ENCODE data around the gene C4orf50. TPM values are rescaled to one million over a fixed set of nuclear protein-coding genes. Genes with fewer than 3 reads are reported as not detected.

C4orf50 gene
- total and polyA plus RNA-seq, 4 donors: under 0.01 to 0.17 TPM; not detected in 2

GRCh38 chr4:5930876-5931275 lies 87.4 kb downstream of the C4orf50 start:
- WGBS: 53% methylated on average over 7 of the region's 7 CpGs
- Histone ChIP-seq H3K9me3 (ENCODE audit: control insufficient read depth in 4 of 4, low read length in 3 of 4) (no peaks in the 10 kb centered on the region), H3K4me1 (ENCODE audit: control insufficient read depth in 4 of 4, insufficient read depth in 4 of 4, low read length in 3 of 4) (no peaks in the 10 kb centered on the region), H3K36me3 (ENCODE audit: control insufficient read depth in 4 of 4, insufficient read depth in 3 of 4, low read depth in 1 of 4, low read length in 3 of 4) (no peaks in the 10 kb centered on the region), H3K4me3 (ENCODE audit: low read depth in 1 of 3, low read length in 3 of 3) (no peak overlapping the region), H3K9ac (ENCODE audit: low read depth in 1 of 2, low read length in 2 of 2) (no peak overlapping the region), H3K27me3 (ENCODE audit: control insufficient read depth in 4 of 4, insufficient read depth in 4 of 4, low read length in 3 of 4) (peaks cover 0 to 8% (median 0%) of the 10 kb centered on the region in 4 donors), H3K27ac (ENCODE audit: low read depth in 1 of 2, low read length in 2 of 2) (no peak overlapping the region)
- no peak for TF ChIP-seq MAX (IDR thresholded peaks at IDR 0.05)
- TF ChIP-seq JUND (IDR thresholded peaks at IDR 0.05): no peak
- TF ChIP-seq, protein P1, sequence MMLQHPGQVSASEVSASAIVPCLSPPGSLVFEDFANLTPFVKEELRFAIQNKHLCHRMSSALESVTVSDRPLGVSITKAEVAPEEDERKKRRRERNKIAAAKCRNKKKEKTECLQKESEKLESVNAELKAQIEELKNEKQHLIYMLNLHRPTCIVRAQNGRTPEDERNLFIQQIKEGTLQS (IDR thresholded peaks at IDR 0.05): no peak
- TF ChIP-seq HNF4G (IDR thresholded peaks at IDR 0.05): no peak
- TF ChIP-seq, protein P2, sequence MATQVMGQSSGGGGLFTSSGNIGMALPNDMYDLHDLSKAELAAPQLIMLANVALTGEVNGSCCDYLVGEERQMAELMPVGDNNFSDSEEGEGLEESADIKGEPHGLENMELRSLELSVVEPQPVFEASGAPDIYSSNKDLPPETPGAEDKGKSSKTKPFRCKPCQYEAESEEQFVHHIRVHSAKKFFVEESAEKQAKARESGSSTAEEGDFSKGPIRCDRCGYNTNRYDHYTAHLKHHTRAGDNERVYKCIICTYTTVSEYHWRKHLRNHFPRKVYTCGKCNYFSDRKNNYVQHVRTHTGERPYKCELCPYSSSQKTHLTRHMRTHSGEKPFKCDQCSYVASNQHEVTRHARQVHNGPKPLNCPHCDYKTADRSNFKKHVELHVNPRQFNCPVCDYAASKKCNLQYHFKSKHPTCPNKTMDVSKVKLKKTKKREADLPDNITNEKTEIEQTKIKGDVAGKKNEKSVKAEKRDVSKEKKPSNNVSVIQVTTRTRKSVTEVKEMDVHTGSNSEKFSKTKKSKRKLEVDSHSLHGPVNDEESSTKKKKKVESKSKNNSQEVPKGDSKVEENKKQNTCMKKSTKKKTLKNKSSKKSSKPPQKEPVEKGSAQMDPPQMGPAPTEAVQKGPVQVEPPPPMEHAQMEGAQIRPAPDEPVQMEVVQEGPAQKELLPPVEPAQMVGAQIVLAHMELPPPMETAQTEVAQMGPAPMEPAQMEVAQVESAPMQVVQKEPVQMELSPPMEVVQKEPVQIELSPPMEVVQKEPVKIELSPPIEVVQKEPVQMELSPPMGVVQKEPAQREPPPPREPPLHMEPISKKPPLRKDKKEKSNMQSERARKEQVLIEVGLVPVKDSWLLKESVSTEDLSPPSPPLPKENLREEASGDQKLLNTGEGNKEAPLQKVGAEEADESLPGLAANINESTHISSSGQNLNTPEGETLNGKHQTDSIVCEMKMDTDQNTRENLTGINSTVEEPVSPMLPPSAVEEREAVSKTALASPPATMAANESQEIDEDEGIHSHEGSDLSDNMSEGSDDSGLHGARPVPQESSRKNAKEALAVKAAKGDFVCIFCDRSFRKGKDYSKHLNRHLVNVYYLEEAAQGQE (IDR thresholded peaks at IDR 0.05): no peak
- TF ChIP-seq, protein P3, sequence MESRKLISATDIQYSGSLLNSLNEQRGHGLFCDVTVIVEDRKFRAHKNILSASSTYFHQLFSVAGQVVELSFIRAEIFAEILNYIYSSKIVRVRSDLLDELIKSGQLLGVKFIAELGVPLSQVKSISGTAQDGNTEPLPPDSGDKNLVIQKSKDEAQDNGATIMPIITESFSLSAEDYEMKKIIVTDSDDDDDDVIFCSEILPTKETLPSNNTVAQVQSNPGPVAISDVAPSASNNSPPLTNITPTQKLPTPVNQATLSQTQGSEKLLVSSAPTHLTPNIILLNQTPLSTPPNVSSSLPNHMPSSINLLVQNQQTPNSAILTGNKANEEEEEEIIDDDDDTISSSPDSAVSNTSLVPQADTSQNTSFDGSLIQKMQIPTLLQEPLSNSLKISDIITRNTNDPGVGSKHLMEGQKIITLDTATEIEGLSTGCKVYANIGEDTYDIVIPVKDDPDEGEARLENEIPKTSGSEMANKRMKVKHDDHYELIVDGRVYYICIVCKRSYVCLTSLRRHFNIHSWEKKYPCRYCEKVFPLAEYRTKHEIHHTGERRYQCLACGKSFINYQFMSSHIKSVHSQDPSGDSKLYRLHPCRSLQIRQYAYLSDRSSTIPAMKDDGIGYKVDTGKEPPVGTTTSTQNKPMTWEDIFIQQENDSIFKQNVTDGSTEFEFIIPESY (IDR thresholded peaks at IDR 0.05): no peak
- TF ChIP-seq TAF1 (conservative IDR thresholded peaks at IDR 0.05): no peak
- TF ChIP-seq FOXA2 (IDR thresholded peaks at IDR 0.05): no peak
- TF ChIP-seq YY1 (IDR thresholded peaks at IDR 0.05): no peak
- no peak for TF ChIP-seq RXRA (IDR thresholded peaks at IDR 0.05)
- no peak for TF ChIP-seq NR2F2 (IDR thresholded peaks at IDR 0.05)
- TF ChIP-seq HNF4A (conservative IDR thresholded peaks at IDR 0.05): no peak
- TF ChIP-seq EGR1 (IDR thresholded peaks at IDR 0.05; ENCODE audit: low read depth in 2 of 2): no peak
- no peak for TF ChIP-seq SP1 (IDR thresholded peaks at IDR 0.05)
- no peak for TF ChIP-seq FOXA1 (IDR thresholded peaks at IDR 0.05)
- TF ChIP-seq RAD21 (IDR thresholded peaks at IDR 0.05): no peak
- no peak for TF ChIP-seq GABPA (IDR thresholded peaks at IDR 0.05 in 1 of 2, conservative IDR thresholded peaks at IDR 0.05 in 1 of 2)
- TF ChIP-seq, protein P4, sequence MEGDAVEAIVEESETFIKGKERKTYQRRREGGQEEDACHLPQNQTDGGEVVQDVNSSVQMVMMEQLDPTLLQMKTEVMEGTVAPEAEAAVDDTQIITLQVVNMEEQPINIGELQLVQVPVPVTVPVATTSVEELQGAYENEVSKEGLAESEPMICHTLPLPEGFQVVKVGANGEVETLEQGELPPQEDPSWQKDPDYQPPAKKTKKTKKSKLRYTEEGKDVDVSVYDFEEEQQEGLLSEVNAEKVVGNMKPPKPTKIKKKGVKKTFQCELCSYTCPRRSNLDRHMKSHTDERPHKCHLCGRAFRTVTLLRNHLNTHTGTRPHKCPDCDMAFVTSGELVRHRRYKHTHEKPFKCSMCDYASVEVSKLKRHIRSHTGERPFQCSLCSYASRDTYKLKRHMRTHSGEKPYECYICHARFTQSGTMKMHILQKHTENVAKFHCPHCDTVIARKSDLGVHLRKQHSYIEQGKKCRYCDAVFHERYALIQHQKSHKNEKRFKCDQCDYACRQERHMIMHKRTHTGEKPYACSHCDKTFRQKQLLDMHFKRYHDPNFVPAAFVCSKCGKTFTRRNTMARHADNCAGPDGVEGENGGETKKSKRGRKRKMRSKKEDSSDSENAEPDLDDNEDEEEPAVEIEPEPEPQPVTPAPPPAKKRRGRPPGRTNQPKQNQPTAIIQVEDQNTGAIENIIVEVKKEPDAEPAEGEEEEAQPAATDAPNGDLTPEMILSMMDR (IDR thresholded peaks at IDR 0.05; ENCODE audit: low read depth, low read length, missing input control): no peak
- DNase-seq (ENCODE audit: low spot score): no peak
